HL-60 (cell line): ENCODE measurements around the gene HORMAD2.

Experiments used
- TF ChIP-seq, protein P1 (sequence below): IDR thresholded peaks from one replicate; pipeline ENCODE4 v1.5.1; 2011; ENCODE audit warnings: low read length, control low read depth, inconsistent platforms; ENCODE audit not compliant: insufficient read depth
- TF ChIP-seq, protein P2 (sequence below): IDR thresholded peaks from 2 replicates; pipeline ENCODE4 v1.6.1; 2012; ENCODE audit warnings: low read depth; ENCODE audit not compliant: insufficient replicate concordance

DNA sequence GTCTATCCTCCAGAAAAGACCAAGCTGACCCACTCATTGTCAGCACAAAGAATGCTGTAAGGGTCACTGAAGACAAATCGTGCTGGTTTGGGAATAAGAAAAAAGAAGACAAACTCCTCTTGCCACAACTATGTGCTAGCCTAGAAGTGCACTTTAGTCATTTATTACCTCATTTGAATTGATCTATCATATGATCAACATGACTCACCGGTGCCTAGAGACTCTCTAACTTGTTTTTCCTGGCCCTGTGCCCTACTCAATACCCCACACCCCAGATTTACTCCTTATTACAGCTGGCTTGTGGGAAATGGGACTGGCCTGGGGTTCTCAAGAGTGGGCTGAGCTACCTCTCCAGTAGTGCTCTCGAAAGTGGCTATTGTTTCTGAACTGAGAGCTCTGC, 35.9 kb upstream of the HORMAD2 start:
- TF ChIP-seq, protein P1, sequence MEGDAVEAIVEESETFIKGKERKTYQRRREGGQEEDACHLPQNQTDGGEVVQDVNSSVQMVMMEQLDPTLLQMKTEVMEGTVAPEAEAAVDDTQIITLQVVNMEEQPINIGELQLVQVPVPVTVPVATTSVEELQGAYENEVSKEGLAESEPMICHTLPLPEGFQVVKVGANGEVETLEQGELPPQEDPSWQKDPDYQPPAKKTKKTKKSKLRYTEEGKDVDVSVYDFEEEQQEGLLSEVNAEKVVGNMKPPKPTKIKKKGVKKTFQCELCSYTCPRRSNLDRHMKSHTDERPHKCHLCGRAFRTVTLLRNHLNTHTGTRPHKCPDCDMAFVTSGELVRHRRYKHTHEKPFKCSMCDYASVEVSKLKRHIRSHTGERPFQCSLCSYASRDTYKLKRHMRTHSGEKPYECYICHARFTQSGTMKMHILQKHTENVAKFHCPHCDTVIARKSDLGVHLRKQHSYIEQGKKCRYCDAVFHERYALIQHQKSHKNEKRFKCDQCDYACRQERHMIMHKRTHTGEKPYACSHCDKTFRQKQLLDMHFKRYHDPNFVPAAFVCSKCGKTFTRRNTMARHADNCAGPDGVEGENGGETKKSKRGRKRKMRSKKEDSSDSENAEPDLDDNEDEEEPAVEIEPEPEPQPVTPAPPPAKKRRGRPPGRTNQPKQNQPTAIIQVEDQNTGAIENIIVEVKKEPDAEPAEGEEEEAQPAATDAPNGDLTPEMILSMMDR, result no peak
- TF ChIP-seq, protein P2, sequence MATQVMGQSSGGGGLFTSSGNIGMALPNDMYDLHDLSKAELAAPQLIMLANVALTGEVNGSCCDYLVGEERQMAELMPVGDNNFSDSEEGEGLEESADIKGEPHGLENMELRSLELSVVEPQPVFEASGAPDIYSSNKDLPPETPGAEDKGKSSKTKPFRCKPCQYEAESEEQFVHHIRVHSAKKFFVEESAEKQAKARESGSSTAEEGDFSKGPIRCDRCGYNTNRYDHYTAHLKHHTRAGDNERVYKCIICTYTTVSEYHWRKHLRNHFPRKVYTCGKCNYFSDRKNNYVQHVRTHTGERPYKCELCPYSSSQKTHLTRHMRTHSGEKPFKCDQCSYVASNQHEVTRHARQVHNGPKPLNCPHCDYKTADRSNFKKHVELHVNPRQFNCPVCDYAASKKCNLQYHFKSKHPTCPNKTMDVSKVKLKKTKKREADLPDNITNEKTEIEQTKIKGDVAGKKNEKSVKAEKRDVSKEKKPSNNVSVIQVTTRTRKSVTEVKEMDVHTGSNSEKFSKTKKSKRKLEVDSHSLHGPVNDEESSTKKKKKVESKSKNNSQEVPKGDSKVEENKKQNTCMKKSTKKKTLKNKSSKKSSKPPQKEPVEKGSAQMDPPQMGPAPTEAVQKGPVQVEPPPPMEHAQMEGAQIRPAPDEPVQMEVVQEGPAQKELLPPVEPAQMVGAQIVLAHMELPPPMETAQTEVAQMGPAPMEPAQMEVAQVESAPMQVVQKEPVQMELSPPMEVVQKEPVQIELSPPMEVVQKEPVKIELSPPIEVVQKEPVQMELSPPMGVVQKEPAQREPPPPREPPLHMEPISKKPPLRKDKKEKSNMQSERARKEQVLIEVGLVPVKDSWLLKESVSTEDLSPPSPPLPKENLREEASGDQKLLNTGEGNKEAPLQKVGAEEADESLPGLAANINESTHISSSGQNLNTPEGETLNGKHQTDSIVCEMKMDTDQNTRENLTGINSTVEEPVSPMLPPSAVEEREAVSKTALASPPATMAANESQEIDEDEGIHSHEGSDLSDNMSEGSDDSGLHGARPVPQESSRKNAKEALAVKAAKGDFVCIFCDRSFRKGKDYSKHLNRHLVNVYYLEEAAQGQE, result no peak
